Stimulated activated memory B cell treated with anti-CD40 and anti-IgM and Interleukin-4, amounts not matched to agents 10 μg/mL and 1 μg/mL and 100 μg/mL, for 72 hours (primary cell): ENCODE results near the gene CAND1.
A peak's percentile ranks its signal among the peaks of the same experiment; 100 is the strongest.

Experiments
- ATAC-seq: fragments of 150-1000 bp; cut with Tn5 transposase; 2 replicates; pipeline ENCODE4 v1.10.0; 2021
- H3K27ac Mint-ChIP-seq: one replicate; pipeline ENCODE4 v1.8.0; 2022; ENCODE audit warnings: mild to moderate bottlenecking, mixed read lengths
- H3K27me3 Mint-ChIP-seq: one replicate; pipeline ENCODE4 v1.8.0; 2022; ENCODE audit warnings: mixed read lengths
- H3K36me3 Mint-ChIP-seq: one replicate; pipeline ENCODE4 v1.8.0; 2022; ENCODE audit warnings: mixed read lengths
- H3K4me1 Mint-ChIP-seq: one replicate; pipeline ENCODE4 v1.8.0; 2022; ENCODE audit warnings: mixed read lengths
- H3K4me3 Mint-ChIP-seq: one replicate; pipeline ENCODE4 v1.8.0; 2022; ENCODE audit warnings: mild to moderate bottlenecking, moderate library complexity, mixed read lengths
- H3K9me3 Mint-ChIP-seq: one replicate; pipeline ENCODE4 v1.8.0; 2022; ENCODE audit warnings: mixed read lengths

CAND1 gene

GRCh38 chr12:67270622-67271021 lies 1.5 kb downstream of the CAND1 start:
- H3K4me1 Mint-ChIP-seq, result peaks cover 46% of the 10 kb centered on the region
- H3K27ac Mint-ChIP-seq, result peak overlapping the region; percentile 96
- H3K27me3 Mint-ChIP-seq, result no peaks in the 10 kb centered on the region
- H3K9me3 Mint-ChIP-seq, result no peaks in the 10 kb centered on the region
- no peak for ATAC-seq
- H3K4me3 Mint-ChIP-seq, result peak overlapping the region; percentile 87
- H3K36me3 Mint-ChIP-seq, result peaks cover 11% of the 10 kb centered on the region

- Mint-ChIP-seq H3K27ac (no peak overlapping the region), H3K4me1 (peaks cover 60% of the 10 kb centered on the region), H3K9me3 (no peaks in the 10 kb centered on the region), H3K36me3 (peaks cover 20% of the 10 kb centered on the region), H3K4me3 (no peak overlapping the region), H3K27me3 (no peaks in the 10 kb centered on the region)
- ATAC-seq, result no peak
Measured at GRCh38 chr12:67271976-67272375, 2.8 kb downstream of the CAND1 start.

GRCh38 chr12:67274186-67274585 lies 5.0 kb downstream of the CAND1 start:
- Mint-ChIP-seq H3K9me3 (no peaks in the 10 kb centered on the region), H3K27me3 (no peaks in the 10 kb centered on the region), H3K4me3 (no peak overlapping the region), H3K36me3 (peaks cover 31% of the 10 kb centered on the region), H3K27ac (no peak overlapping the region), H3K4me1 (peaks cover 71% of the 10 kb centered on the region)
- no peak for ATAC-seq

- Mint-ChIP-seq H3K27ac (no peak overlapping the region), H3K36me3 (peaks cover 25% of the 10 kb centered on the region), H3K4me1 (peaks cover 67% of the 10 kb centered on the region), H3K9me3 (no peaks in the 10 kb centered on the region), H3K4me3 (no peak overlapping the region), H3K27me3 (no peaks in the 10 kb centered on the region)
- ATAC-seq, result no peak
Measured at GRCh38 chr12:67275380-67275913, 6.3 kb downstream of the CAND1 start.

GRCh38 chr12:67276421-67276820 lies 7.3 kb downstream of the CAND1 start:
- ATAC-seq, result no peak
- Mint-ChIP-seq H3K9me3 (no peaks in the 10 kb centered on the region), H3K4me1 (peaks cover 61% of the 10 kb centered on the region), H3K4me3 (no peak overlapping the region), H3K27ac (no peak overlapping the region), H3K27me3 (no peaks in the 10 kb centered on the region), H3K36me3 (peaks cover 27% of the 10 kb centered on the region)

- H3K27me3 Mint-ChIP-seq, result no peaks in the 10 kb centered on the region
- H3K27ac Mint-ChIP-seq, result no peak overlapping the region
- H3K4me3 Mint-ChIP-seq, result no peak overlapping the region
- peaks cover 38% of the 10 kb centered on the region for H3K36me3 Mint-ChIP-seq
- H3K4me1 Mint-ChIP-seq, result peaks cover 49% of the 10 kb centered on the region
- H3K9me3 Mint-ChIP-seq, result no peaks in the 10 kb centered on the region
- no peak for ATAC-seq
Measured at GRCh38 chr12:67279637-67280036, 10.5 kb downstream of the CAND1 start.

GRCh38 chr12:67280088-67280487 lies 10.9 kb downstream of the CAND1 start:
- Mint-ChIP-seq H3K27ac (no peak overlapping the region), H3K27me3 (no peaks in the 10 kb centered on the region), H3K36me3 (peaks cover 42% of the 10 kb centered on the region)

GRCh38 chr12:67280572-67280971 lies 11.4 kb downstream of the CAND1 start:
- H3K27ac Mint-ChIP-seq, result no peak overlapping the region
- H3K4me1 Mint-ChIP-seq, result peaks cover 47% of the 10 kb centered on the region

More at GRCh38 chr12:67280088-67280487, 10.9 kb downstream of the CAND1 start:
- H3K9me3 Mint-ChIP-seq, result no peaks in the 10 kb centered on the region
- no peak overlapping the region for H3K4me3 Mint-ChIP-seq
- no peak for ATAC-seq
- peaks cover 52% of the 10 kb centered on the region for H3K4me1 Mint-ChIP-seq

GRCh38 chr12:67284561-67284960 lies 15.4 kb downstream of the CAND1 start:
- peaks cover 36% of the 10 kb centered on the region for H3K4me1 Mint-ChIP-seq
- ATAC-seq, result no peak
- H3K9me3 Mint-ChIP-seq, result no peaks in the 10 kb centered on the region
- no peak overlapping the region for H3K4me3 Mint-ChIP-seq
- H3K36me3 Mint-ChIP-seq, result peaks cover 43% of the 10 kb centered on the region
- H3K27me3 Mint-ChIP-seq, result no peaks in the 10 kb centered on the region
- H3K27ac Mint-ChIP-seq, result no peak overlapping the region

More at GRCh38 chr12:67280572-67280971, 11.4 kb downstream of the CAND1 start:
- Mint-ChIP-seq H3K4me3 (no peak overlapping the region), H3K36me3 (peaks cover 38% of the 10 kb centered on the region), H3K9me3 (no peaks in the 10 kb centered on the region), H3K27me3 (no peaks in the 10 kb centered on the region)
- ATAC-seq, result no peak

GRCh38 chr12:67286257-67286656 lies 17.1 kb downstream of the CAND1 start:
- Mint-ChIP-seq H3K4me1 (peaks cover 34% of the 10 kb centered on the region), H3K36me3 (peaks cover 56% of the 10 kb centered on the region), H3K9me3 (no peaks in the 10 kb centered on the region), H3K27me3 (no peaks in the 10 kb centered on the region), H3K4me3 (no peak overlapping the region), H3K27ac (no peak overlapping the region)
- ATAC-seq, result no peak

GRCh38 chr12:67287311-67287710 lies 18.2 kb downstream of the CAND1 start:
- Mint-ChIP-seq H3K4me3 (no peak overlapping the region), H3K27ac (no peak overlapping the region), H3K4me1 (peaks cover 30% of the 10 kb centered on the region), H3K36me3 (peaks cover 47% of the 10 kb centered on the region), H3K9me3 (no peaks in the 10 kb centered on the region), H3K27me3 (no peaks in the 10 kb centered on the region)
- no peak for ATAC-seq

GRCh38 chr12:67288561-67288960 lies 19.4 kb downstream of the CAND1 start:
- Mint-ChIP-seq H3K36me3 (peaks cover 47% of the 10 kb centered on the region), H3K4me1 (peaks cover 30% of the 10 kb centered on the region), H3K9me3 (no peaks in the 10 kb centered on the region), H3K4me3 (no peak overlapping the region), H3K27me3 (no peaks in the 10 kb centered on the region), H3K27ac (peak overlapping the region; percentile 10)
- no peak for ATAC-seq

- H3K27ac Mint-ChIP-seq, result no peak overlapping the region
- peaks cover 50% of the 10 kb centered on the region for H3K36me3 Mint-ChIP-seq
- no peak for ATAC-seq
Measured at GRCh38 chr12:67290378-67290777, 21.2 kb downstream of the CAND1 start.

GRCh38 chr12:67299526-67299925 lies 30.4 kb downstream of the CAND1 start:
- Mint-ChIP-seq H3K36me3 (peaks cover 67% of the 10 kb centered on the region), H3K27ac (no peak overlapping the region)

More at GRCh38 chr12:67290378-67290777, 21.2 kb downstream of the CAND1 start:
- peaks cover 24% of the 10 kb centered on the region for H3K4me1 Mint-ChIP-seq
- no peaks in the 10 kb centered on the region for H3K9me3 Mint-ChIP-seq
- H3K4me3 Mint-ChIP-seq, result no peak overlapping the region
- no peaks in the 10 kb centered on the region for H3K27me3 Mint-ChIP-seq

GRCh38 chr12:67299926-67300325 lies 30.8 kb downstream of the CAND1 start:
- Mint-ChIP-seq H3K36me3 (peaks cover 64% of the 10 kb centered on the region), H3K9me3 (no peaks in the 10 kb centered on the region), H3K4me3 (no peak overlapping the region), H3K27ac (no peak overlapping the region), H3K27me3 (no peaks in the 10 kb centered on the region), H3K4me1 (peaks cover 6% of the 10 kb centered on the region)
- no peak for ATAC-seq

More at GRCh38 chr12:67299526-67299925, 30.4 kb downstream of the CAND1 start:
- H3K27me3 Mint-ChIP-seq, result no peaks in the 10 kb centered on the region
- no peak overlapping the region for H3K4me3 Mint-ChIP-seq
- no peaks in the 10 kb centered on the region for H3K9me3 Mint-ChIP-seq
- no peak for ATAC-seq
- H3K4me1 Mint-ChIP-seq, result peaks cover 6% of the 10 kb centered on the region

- no peaks in the 10 kb centered on the region for H3K9me3 Mint-ChIP-seq
- no peak for ATAC-seq
- H3K27me3 Mint-ChIP-seq, result no peaks in the 10 kb centered on the region
- no peak overlapping the region for H3K4me3 Mint-ChIP-seq
- H3K36me3 Mint-ChIP-seq, result peaks cover 61% of the 10 kb centered on the region
- H3K27ac Mint-ChIP-seq, result no peak overlapping the region
- no peaks in the 10 kb centered on the region for H3K4me1 Mint-ChIP-seq
Measured at GRCh38 chr12:67302162-67302561, 33.0 kb downstream of the CAND1 start.
